SU-DHL-6 (cell line): ENCODE data around the gene AFF2.

Experiments used
- H2AFZ ChIP-seq: fragments of 200-600 bp; sonication (generic); 2 replicates; pipeline ENCODE4 v1.6.1; 2014; ENCODE audit warnings: low read depth, mild to moderate bottlenecking, moderate library complexity, mixed read lengths, antibody characterized with exemption, low read length; ENCODE audit not compliant: severe bottlenecking
- H3F3A ChIP-seq: fragments of 200-600 bp; shearing (Covaris generic); 2 replicates; pipeline ENCODE4 v1.6.0; 2016; ENCODE audit warnings: antibody characterized with exemption, mild to moderate bottlenecking; ENCODE audit not compliant: insufficient read depth
- H3K27ac ChIP-seq: fragments of 200-600 bp; sonication (generic); 2 replicates; pipeline ENCODE4 v1.5.1; 2016; ENCODE audit warnings: low read depth, mild to moderate bottlenecking, low read length, moderate library complexity, mixed read lengths
- H3K27me3 ChIP-seq: fragments of 200-600 bp; sonication (generic), shearing (Covaris generic); 2 replicates; pipeline ENCODE4 v1.6.0; 2014; ENCODE audit warnings: mild to moderate bottlenecking, low read length
- H3K36me3 ChIP-seq: fragments of 200-600 bp; sonication (generic); 2 replicates; pipeline ENCODE4 v1.6.1; 2014; ENCODE audit warnings: mild to moderate bottlenecking, low read length, mixed read lengths
- H3K4me2 ChIP-seq: fragments of 300-600, 200-600 bp; shearing (Covaris generic), sonication (generic); 2 replicates; pipeline ENCODE4 v1.6.0; 2014; ENCODE audit warnings: low read length, low read depth, mild to moderate bottlenecking; ENCODE audit not compliant: poor library complexity, severe bottlenecking
- H3K4me3 ChIP-seq: fragments of 200-600 bp; sonication (generic); 2 replicates; pipeline ENCODE4 v1.5.1; 2014; ENCODE audit warnings: antibody characterized with exemption, low read length, mild to moderate bottlenecking, mixed read lengths; ENCODE audit not compliant: insufficient read depth, poor library complexity, severe bottlenecking
- H3K79me2 ChIP-seq: fragments of 200-600 bp; sonication (generic); 2 replicates; pipeline ENCODE4 v1.6.1; 2014; ENCODE audit warnings: mild to moderate bottlenecking, low read length, moderate library complexity; ENCODE audit not compliant: insufficient read depth
- H3K9ac ChIP-seq: fragments of 200-600 bp; sonication (generic); 2 replicates; pipeline ENCODE4 v1.7.0; 2014; ENCODE audit warnings: mild to moderate bottlenecking, low read length
- H3K9me2 ChIP-seq: fragments of 200-600 bp; sonication (generic); replicated peaks from 2 replicates; pipeline ENCODE4 v1.6.1; 2014; ENCODE audit warnings: low read length; ENCODE audit not compliant: insufficient read depth
- H3K9me3 ChIP-seq: fragments of 200-600 bp; sonication (generic); 2 replicates; pipeline ENCODE4 v1.6.1; 2014; ENCODE audit warnings: low read length, mixed read lengths; ENCODE audit not compliant: insufficient read depth
- H4K20me1 ChIP-seq: fragments of 200-600 bp; sonication (generic); 2 replicates; pipeline ENCODE4 v1.6.1; 2014; ENCODE audit warnings: low read depth, mild to moderate bottlenecking, antibody characterized with exemption, low read length, moderate library complexity, mixed read lengths
- EZH2phosphoT487 ChIP-seq: fragments of 200-600 bp; sonication (generic), shearing (Covaris generic); conservative IDR thresholded peaks from 2 replicates; pipeline ENCODE4 v1.6.1; 2018; ENCODE audit warnings: mild to moderate bottlenecking, antibody characterized with exemption, low read length, moderate library complexity, mixed read lengths
- TF ChIP-seq, protein P1 (sequence below): fragments of 200-600 bp; sonication (generic); IDR thresholded peaks from one replicate; pipeline ENCODE4 v1.5.1; 2017; ENCODE audit warnings: antibody characterized with exemption, mild to moderate bottlenecking, low read length, moderate library complexity; ENCODE audit not compliant: insufficient read depth, poor library complexity, severe bottlenecking

AFF2 gene

DNA sequence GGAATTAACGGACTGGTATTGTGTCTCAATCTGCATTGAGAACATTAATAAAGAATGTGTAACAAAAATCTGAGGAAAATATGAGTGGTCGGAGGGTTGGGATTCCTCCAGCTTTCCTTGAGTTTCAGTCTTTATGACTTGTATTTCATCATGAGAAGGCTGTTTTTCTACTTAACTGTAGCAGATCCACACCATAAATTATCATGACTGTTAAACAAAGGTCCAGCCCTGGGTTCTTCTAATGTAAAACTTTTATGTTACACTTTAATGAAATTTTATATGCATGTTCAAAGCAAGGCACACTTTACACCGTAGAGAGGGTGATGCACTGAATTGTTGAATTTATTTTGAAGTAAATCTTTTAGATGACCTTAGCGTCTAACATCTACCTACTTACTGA is 7.0 kb downstream of the AFF2 start:
- Histone ChIP-seq H3K27ac (0 out of 2 replicates have a peak overlapping the region, but pooled peaks have one; percentile 1), H2AFZ (no peak overlapping the region), H3K9me3 (no peaks in the 10 kb centered on the region), H3K36me3 (0 out of 2 replicates have a peak, but pooled peaks cover 5% of the 10 kb centered on the region), H3F3A (peaks cover 16% of the 10 kb centered on the region; the same call in 1 of the 2 replicates), H3K4me2 (peak overlapping the region; percentile 17), H3K27me3 (no peaks in the 10 kb centered on the region), H4K20me1 (peaks cover 15% of the 10 kb centered on the region; the same call in 1 of the 2 replicates), H3K79me2 (peaks cover 100% of the 10 kb centered on the region), H3K9ac (no peak overlapping the region), H3K4me3 (no peak overlapping the region), H3K9me2 (no peaks in the 10 kb centered on the region)
- no peak for TF ChIP-seq EZH2phosphoT487
- TF ChIP-seq, protein P1, sequence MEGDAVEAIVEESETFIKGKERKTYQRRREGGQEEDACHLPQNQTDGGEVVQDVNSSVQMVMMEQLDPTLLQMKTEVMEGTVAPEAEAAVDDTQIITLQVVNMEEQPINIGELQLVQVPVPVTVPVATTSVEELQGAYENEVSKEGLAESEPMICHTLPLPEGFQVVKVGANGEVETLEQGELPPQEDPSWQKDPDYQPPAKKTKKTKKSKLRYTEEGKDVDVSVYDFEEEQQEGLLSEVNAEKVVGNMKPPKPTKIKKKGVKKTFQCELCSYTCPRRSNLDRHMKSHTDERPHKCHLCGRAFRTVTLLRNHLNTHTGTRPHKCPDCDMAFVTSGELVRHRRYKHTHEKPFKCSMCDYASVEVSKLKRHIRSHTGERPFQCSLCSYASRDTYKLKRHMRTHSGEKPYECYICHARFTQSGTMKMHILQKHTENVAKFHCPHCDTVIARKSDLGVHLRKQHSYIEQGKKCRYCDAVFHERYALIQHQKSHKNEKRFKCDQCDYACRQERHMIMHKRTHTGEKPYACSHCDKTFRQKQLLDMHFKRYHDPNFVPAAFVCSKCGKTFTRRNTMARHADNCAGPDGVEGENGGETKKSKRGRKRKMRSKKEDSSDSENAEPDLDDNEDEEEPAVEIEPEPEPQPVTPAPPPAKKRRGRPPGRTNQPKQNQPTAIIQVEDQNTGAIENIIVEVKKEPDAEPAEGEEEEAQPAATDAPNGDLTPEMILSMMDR = no peak

DNA sequence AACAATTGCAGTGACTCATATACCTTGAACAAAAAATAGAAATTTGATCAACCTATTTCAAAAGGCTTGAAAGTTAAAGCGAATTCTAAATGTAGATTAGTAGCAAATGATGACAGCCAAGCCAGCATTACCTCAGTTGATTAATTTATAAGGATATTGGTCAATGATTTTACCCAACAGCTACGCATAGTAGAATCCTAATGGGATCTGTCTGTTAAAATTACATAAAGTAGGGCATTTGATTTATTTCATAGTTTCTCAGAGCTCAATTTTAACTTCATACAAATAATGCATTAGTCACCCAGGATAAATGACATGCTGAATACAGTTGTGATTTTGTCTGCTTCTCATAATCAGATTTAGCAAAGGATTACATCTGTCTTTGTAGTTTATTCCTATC is 12.0 kb downstream of the AFF2 start:
- H4K20me1 ChIP-seq = 0 out of 2 replicates have a peak, but pooled peaks cover 6% of the 10 kb centered on the region
- H3F3A ChIP-seq = peaks cover 27% of the 10 kb centered on the region
- 0 out of 2 replicates have a peak, but pooled peaks cover 3% of the 10 kb centered on the region for H3K36me3 ChIP-seq
- no peaks in the 10 kb centered on the region for H3K27me3 ChIP-seq
- no peak overlapping the region for H3K4me3 ChIP-seq
- no peaks in the 10 kb centered on the region for H3K9me2 ChIP-seq
- H3K9me3 ChIP-seq = no peaks in the 10 kb centered on the region
- H3K79me2 ChIP-seq = peaks cover 100% of the 10 kb centered on the region
- H3K9ac ChIP-seq = no peak overlapping the region
- no peak for TF ChIP-seq EZH2phosphoT487
- TF ChIP-seq, protein P1 = no peak
- peak overlapping the region; percentile 76 for H3K4me2 ChIP-seq
- no peak overlapping the region for H2AFZ ChIP-seq
- peak overlapping the region; percentile 61; the same call in 1 of the 2 replicates for H3K27ac ChIP-seq

DNA sequence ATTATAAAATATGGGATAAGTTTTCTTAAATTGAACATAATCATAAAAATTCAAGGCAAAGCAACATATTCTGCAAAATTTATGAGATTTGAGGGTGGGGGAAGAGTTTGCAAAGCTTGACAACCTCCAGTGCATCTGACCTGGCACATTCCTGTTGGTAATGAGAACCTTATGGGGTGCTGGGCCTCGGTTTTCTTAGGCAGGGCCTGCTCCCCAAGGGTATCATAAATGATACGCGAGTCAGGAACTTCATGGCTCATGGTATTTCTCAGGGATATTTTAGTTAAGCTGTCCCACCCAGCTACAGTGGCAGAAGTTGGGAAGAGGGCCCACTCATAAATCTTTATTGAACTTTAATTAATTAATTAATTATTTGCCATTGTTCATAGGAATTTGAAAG is 13.2 kb downstream of the AFF2 start:
- Histone ChIP-seq H3K4me2 (peak overlapping the region; percentile 76), H3K9me2 (no peaks in the 10 kb centered on the region), H3K27me3 (no peaks in the 10 kb centered on the region), H3F3A (peaks cover 31% of the 10 kb centered on the region), H3K4me3 (peak overlapping the region; percentile 37), H4K20me1 (no peaks in the 10 kb centered on the region), H3K9me3 (no peaks in the 10 kb centered on the region), H3K9ac (peak overlapping the region; percentile 35; the same call in 1 of the 2 replicates), H3K79me2 (peaks cover 100% of the 10 kb centered on the region), H3K36me3 (no peaks in the 10 kb centered on the region), H3K27ac (peak overlapping the region; percentile 61), H2AFZ (no peak overlapping the region)
- no peak for TF ChIP-seq EZH2phosphoT487
- TF ChIP-seq, protein P1 = no peak
